BE2C (cell line): ENCODE results near the gene TPCN1.

Source experiments
- DNase-seq: peaks from one replicate; pipeline ENCODE4 v3.0.0-alpha.2; 2020
- H3K27me3 ChIP-seq: fragments of 250-450 bp; sonication (Bioruptor Pico); 2 replicates; pipeline ENCODE4 v1.5.1; 2020; ENCODE audit warnings: mild to moderate bottlenecking
- H3K36me3 ChIP-seq: fragments of 250-450 bp; sonication (Bioruptor Pico); 2 replicates; pipeline ENCODE4 v1.5.1; 2020; ENCODE audit warnings: mild to moderate bottlenecking
- H3K4me1 ChIP-seq: fragments of 250-450 bp; sonication (Bioruptor Pico); 2 replicates; pipeline ENCODE4 v1.5.1; 2020
- H3K4me3 ChIP-seq: 2 replicates; pipeline ENCODE4 v1.5.1; 2011; ENCODE audit warnings: low read depth, low read length
- H3K9me3 ChIP-seq: fragments of 250-450 bp; sonication (Bioruptor Pico); 2 replicates; pipeline ENCODE4 v1.5.1; 2020
- CTCF ChIP-seq: IDR thresholded peaks from 2 replicates; pipeline ENCODE4 v1.5.1; 2012; ENCODE audit warnings: mild to moderate bottlenecking, low read depth, low read length

TPCN1 gene

GRCh38 chr12:113236539-113237399 is 15.5 kb downstream of the TPCN1 start:
- Histone ChIP-seq H3K9me3 (no peaks in the 10 kb centered on the region), H3K4me1 (peaks cover 4% of the 10 kb centered on the region; the same call in 1 of the 2 replicates), H3K27me3 (no peaks in the 10 kb centered on the region), H3K36me3 (peaks cover 17% of the 10 kb centered on the region), H3K4me3 (no peak overlapping the region)
- DNase-seq: no peak
- TF ChIP-seq CTCF: no peak

GRCh38 chr12:113237748-113238147 is 16.5 kb downstream of the TPCN1 start:
- Histone ChIP-seq H3K36me3 (peaks cover 8% of the 10 kb centered on the region; the same call in 1 of the 2 replicates), H3K27me3 (no peaks in the 10 kb centered on the region), H3K4me3 (no peak overlapping the region), H3K4me1 (peaks cover 4% of the 10 kb centered on the region; the same call in 1 of the 2 replicates), H3K9me3 (no peaks in the 10 kb centered on the region)
- no peak for DNase-seq
- no peak for TF ChIP-seq CTCF

GRCh38 chr12:113238309-113238708 is 17.0 kb downstream of the TPCN1 start:
- Histone ChIP-seq H3K9me3 (no peaks in the 10 kb centered on the region), H3K4me1 (peaks cover 4% of the 10 kb centered on the region; the same call in 1 of the 2 replicates), H3K36me3 (peaks cover 3% of the 10 kb centered on the region; the same call in 1 of the 2 replicates), H3K27me3 (no peaks in the 10 kb centered on the region), H3K4me3 (no peak overlapping the region)
- no peak for DNase-seq
- no peak for TF ChIP-seq CTCF

GRCh38 chr12:113239288-113239771 is 18.1 kb downstream of the TPCN1 start:
- no peak for TF ChIP-seq CTCF
- H3K36me3 ChIP-seq: peaks cover 3% of the 10 kb centered on the region; the same call in 1 of the 2 replicates
- no peak overlapping the region for H3K4me3 ChIP-seq
- no peaks in the 10 kb centered on the region for H3K9me3 ChIP-seq
- DNase-seq: no peak
- H3K27me3 ChIP-seq: no peaks in the 10 kb centered on the region
- peaks cover 11% of the 10 kb centered on the region; the same call in 1 of the 2 replicates for H3K4me1 ChIP-seq

- peaks cover 13% of the 10 kb centered on the region for H3K4me1 ChIP-seq
- no peaks in the 10 kb centered on the region for H3K9me3 ChIP-seq
- no peak overlapping the region for H3K4me3 ChIP-seq
- DNase-seq: no peak
- peaks cover 3% of the 10 kb centered on the region; the same call in 1 of the 2 replicates for H3K36me3 ChIP-seq
- no peak for TF ChIP-seq CTCF
- H3K27me3 ChIP-seq: no peaks in the 10 kb centered on the region
These were observed 18.6 kb downstream of the TPCN1 start for GRCh38 chr12:113239811-113240331.

- Histone ChIP-seq H3K4me3 (no peak overlapping the region), H3K36me3 (peaks cover 3% of the 10 kb centered on the region; the same call in 1 of the 2 replicates), H3K9me3 (no peaks in the 10 kb centered on the region), H3K27me3 (no peaks in the 10 kb centered on the region), H3K4me1 (peaks cover 15% of the 10 kb centered on the region)
- DNase-seq: no peak
- TF ChIP-seq CTCF: no peak
These were observed 19.1 kb downstream of the TPCN1 start for GRCh38 chr12:113240395-113240794.
